RWPE1 (cell line): ENCODE measurements around the gene RHBDD1.

Experiments
- CTCF ChIA-PET: fragments of 350-600 bp; sonication (Branson Sonifier 250); formaldehyde crosslinking; extraction: SDS; loops from one replicate; lab custom pipeline; 2021; lab: Yijun Ruan, JAX
- POLR2A ChIA-PET: fragments of 400-600 bp; formaldehyde crosslinking; extraction: SDS; loops from one replicate; lab custom pipeline; 2020; ENCODE audit warnings: antibody characterized with exemption; ENCODE audit not compliant: low non-redundant PET; lab: Yijun Ruan, JAX
- DNase-seq: peaks from one replicate; pipeline ENCODE4 v3.0.0; 2012; ENCODE audit warnings: low spot score
- H3K27ac ChIP-seq: fragments of 450-650 bp; 2 replicates; pipeline ENCODE4 v1.5.1; 2017
- CTCF ChIP-seq: fragments of 450-650 bp; conservative IDR thresholded peaks from 2 replicates; pipeline ENCODE4 v1.5.1; 2017; ENCODE audit warnings: low read depth, mild to moderate bottlenecking

RHBDD1 gene

GRCh38 chr2:226865710-226866109, 29.9 kb downstream of the RHBDD1 start:
- H3K27ac ChIP-seq, result no peak overlapping the region
- no peak for DNase-seq
- ChIA-PET CTCF (no interaction called here), POLR2A (no interaction called here)
- no peak for TF ChIP-seq CTCF

GRCh38 chr2:226868331-226869162, 32.7 kb downstream of the RHBDD1 start:
- no peak for TF ChIP-seq CTCF
- H3K27ac ChIP-seq, result no peak overlapping the region
- POLR2A ChIA-PET, result no interaction called here
- CTCF ChIA-PET, result no interaction called here
- DNase-seq, result no peak

- CTCF ChIA-PET, result no interaction called here
- DNase-seq, result no peak
- TF ChIP-seq CTCF, result no peak
- H3K27ac ChIP-seq, result no peak overlapping the region
- POLR2A ChIA-PET, result no interaction called here
These were observed 33.5 kb downstream of the RHBDD1 start for GRCh38 chr2:226869371-226869770.

- no peak for TF ChIP-seq CTCF
- no peak for DNase-seq
- H3K27ac ChIP-seq, result no peak overlapping the region
- CTCF ChIA-PET, result no interaction called here
- POLR2A ChIA-PET, result no interaction called here
These were observed 37.3 kb downstream of the RHBDD1 start for GRCh38 chr2:226873051-226873620.

- H3K27ac ChIP-seq, result no peak overlapping the region
- DNase-seq, result no peak
- POLR2A ChIA-PET, result no interaction called here
- TF ChIP-seq CTCF, result no peak
- CTCF ChIA-PET, result no interaction called here
These were observed 38.0 kb downstream of the RHBDD1 start for GRCh38 chr2:226873826-226874225.

GRCh38 chr2:226874749-226875148, 38.9 kb downstream of the RHBDD1 start:
- no peak overlapping the region for H3K27ac ChIP-seq
- no peak for DNase-seq
- ChIA-PET CTCF (interaction anchor here (0.6 kb wide), 1 partner anchor 9 kb away, joined by 3 read pairs; no protein-coding TSS in a partner anchor), POLR2A (no interaction called here)
- no peak for TF ChIP-seq CTCF
